Urinary bladder (tissue), 4 donors: ENCODE data around the gene NOD2. TPM values are rescaled to one million over a fixed set of nuclear protein-coding genes. Genes with fewer than 3 reads are reported as not detected.
A peak's percentile ranks its signal among the peaks of the same experiment; 100 is the strongest.

Source experiments
- DNase-seq: peaks from one replicate; pipeline ENCODE4 v3.0.0-alpha.2; 2015; ENCODE audit errors: extremely low spot score
- H3K27ac ChIP-seq: one replicate; pipeline ENCODE4 v1.5.1; 2013; ENCODE audit warnings: low read depth, mild to moderate bottlenecking, moderate library complexity
- H3K36me3 ChIP-seq: one replicate; pipeline ENCODE4 v1.6.1; 2013; ENCODE audit warnings: mild to moderate bottlenecking, moderate library complexity; ENCODE audit not compliant: insufficient read depth
- H3K4me1 ChIP-seq: one replicate; pipeline ENCODE4 v1.6.1; 2013; ENCODE audit warnings: mild to moderate bottlenecking, moderate library complexity; ENCODE audit not compliant: insufficient read depth
- H3K4me3 ChIP-seq: one replicate; pipeline ENCODE4 v1.5.1; 2013; ENCODE audit warnings: low read depth, low read length
- WGBS: extraction: QIAGEN DNeasy Blood & Tissue Kit; methylation state at CpG from one replicate; pipeline ENCODE4 v1.1.7; 2013; 5-methylcytosine and 5-hydroxymethylcytosine counted together
- polyA plus RNA-seq: library from polyadenylated mRNA; stranded (reverse); fragments of 200-250 nt; gene quantifications from one replicate; pipeline ENCODE4 v1.2.3, GENCODE V29; 2013
- total RNA-seq: library from RNA; depleted of rRNA; stranded (reverse); fragments of >200 nt; gene quantifications from one replicate; pipeline ENCODE4 v1.2.3, GENCODE V29; 2014
- donor health status: healthy with polysubstance abuse.
- donor health status: healthy.

Gene NOD2
- total and polyA plus RNA-seq, 2 donors, result 0.90 to 1.5 TPM

GRCh38 chr16:50664270-50664669 lies 29.1 kb upstream of the NOD2 start:
- H3K27ac ChIP-seq, result no peak overlapping the region
- H3K4me3 ChIP-seq, result no peak overlapping the region
- 94% methylated on average over 5 of the region's 5 CpGs for WGBS
- DNase-seq, result no peak
- no peaks in the 10 kb centered on the region for H3K4me1 ChIP-seq
- H3K36me3 ChIP-seq, result no peaks in the 10 kb centered on the region

GRCh38 chr16:50665128-50665878 lies 28.1 kb upstream of the NOD2 start:
- Histone ChIP-seq H3K4me1 (no peaks in the 10 kb centered on the region), H3K27ac (no peak overlapping the region), H3K4me3 (peak overlapping the region; percentile 33), H3K36me3 (no peaks in the 10 kb centered on the region)
- DNase-seq, result peak; percentile 51
- 15% methylated on average over 40 of the region's 40 CpGs for WGBS

DNA sequence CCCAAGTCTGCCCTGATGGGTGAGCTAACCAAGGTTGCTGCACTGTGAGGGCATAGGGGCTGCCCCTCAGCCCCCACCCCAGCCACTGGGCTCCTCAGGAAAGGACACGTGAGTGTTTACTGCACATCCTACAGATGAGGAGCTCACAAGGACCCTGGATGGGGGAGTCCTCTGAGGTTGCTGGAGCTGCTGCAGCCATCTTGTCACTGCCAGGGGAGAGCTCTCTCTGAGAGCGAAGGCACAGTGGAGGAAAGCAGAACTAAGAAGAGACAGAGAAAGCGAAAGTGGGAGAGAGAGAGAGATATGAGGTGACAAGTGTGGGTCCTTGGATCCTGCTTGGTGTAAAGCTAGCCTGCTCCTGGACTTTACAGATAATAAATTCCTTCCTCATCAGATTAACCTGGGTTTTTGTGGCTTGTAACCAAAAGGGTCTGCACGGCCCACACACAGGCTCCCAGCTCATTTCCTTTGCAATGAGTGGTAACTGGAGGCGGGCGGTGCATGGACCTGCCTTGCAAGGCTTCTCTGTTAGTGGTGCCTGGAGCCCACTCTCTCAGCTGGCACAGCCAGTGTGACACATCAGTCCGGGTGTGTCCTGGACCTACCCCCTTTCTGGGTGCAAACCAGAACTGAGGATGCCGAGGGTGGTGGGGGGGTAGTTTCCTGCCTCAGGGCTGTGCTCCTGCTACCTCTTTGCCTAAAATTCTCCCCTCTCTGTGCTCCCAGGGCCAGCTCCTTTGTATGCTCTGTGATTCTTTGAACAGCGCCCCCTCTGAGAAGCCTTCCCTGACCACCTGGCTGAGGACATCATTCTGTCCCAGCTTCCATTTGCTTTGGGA lies 26.5 kb upstream of the NOD2 start:
- WGBS, result 83% methylated on average over 9 of the region's 9 CpGs
- no peak for DNase-seq
- Histone ChIP-seq H3K4me3 (no peak overlapping the region), H3K4me1 (no peaks in the 10 kb centered on the region), H3K36me3 (no peaks in the 10 kb centered on the region), H3K27ac (no peak overlapping the region)

DNA sequence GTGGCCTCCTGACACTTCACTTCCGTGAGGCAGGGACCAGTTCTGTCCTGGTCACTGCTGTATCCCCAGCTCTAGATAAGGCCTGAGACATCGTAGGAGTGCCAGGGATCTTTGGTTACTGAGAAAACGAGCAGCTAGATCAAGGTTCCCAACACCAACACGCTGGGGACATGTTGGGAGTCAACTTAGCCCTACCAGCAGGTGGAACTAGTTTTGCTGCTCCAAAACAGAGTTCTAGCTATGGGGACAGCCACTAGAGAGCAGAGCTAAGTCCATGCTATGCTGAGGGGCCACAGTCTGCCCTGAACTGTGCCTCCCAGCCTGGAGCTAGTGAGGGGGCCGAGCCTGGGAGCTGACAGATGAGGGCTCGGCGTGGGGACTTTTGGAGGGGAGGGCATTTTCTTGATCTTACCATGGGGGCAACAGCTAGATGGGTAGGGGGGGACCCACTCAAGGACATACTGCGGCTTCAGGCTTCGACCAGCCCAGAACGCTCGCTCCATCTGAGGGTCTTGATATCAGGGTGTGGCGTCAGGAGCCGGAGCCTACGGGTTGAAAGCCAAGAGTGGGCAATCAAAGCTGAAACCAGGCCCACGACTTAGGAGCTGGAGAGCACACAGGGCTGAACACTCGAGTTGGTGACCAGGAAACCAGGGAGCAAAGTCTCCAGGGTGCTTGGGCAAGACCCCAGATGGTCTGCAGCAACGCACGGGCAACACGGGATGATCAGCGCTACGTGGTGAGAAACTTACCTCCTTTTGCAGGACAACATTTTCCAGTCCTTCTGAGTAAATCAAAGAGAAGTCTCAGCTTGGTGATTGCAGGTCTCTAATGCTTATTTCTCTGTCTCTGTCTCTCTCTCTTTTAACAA lies 25.7 kb upstream of the NOD2 start:
- 89% methylated on average over 21 of the region's 21 CpGs for WGBS
- no peak for DNase-seq
- Histone ChIP-seq H3K4me1 (no peaks in the 10 kb centered on the region), H3K27ac (no peak overlapping the region), H3K36me3 (no peaks in the 10 kb centered on the region), H3K4me3 (no peak overlapping the region)

GRCh38 chr16:50668368-50669008 lies 24.9 kb upstream of the NOD2 start:
- DNase-seq, result no peak
- H3K27ac ChIP-seq, result no peak overlapping the region
- H3K4me3 ChIP-seq, result no peak overlapping the region
- no peaks in the 10 kb centered on the region for H3K36me3 ChIP-seq
- 76% methylated on average over 5 of the region's 5 CpGs for WGBS
- no peaks in the 10 kb centered on the region for H3K4me1 ChIP-seq

GRCh38 chr16:50669741-50670140 lies 23.7 kb upstream of the NOD2 start:
- no peaks in the 10 kb centered on the region for H3K4me1 ChIP-seq
- no peak overlapping the region for H3K4me3 ChIP-seq
- no peak overlapping the region for H3K27ac ChIP-seq
- no peaks in the 10 kb centered on the region for H3K36me3 ChIP-seq
- no peak for DNase-seq
- WGBS, result 96% methylated on average over 4 of the region's 4 CpGs

DNA sequence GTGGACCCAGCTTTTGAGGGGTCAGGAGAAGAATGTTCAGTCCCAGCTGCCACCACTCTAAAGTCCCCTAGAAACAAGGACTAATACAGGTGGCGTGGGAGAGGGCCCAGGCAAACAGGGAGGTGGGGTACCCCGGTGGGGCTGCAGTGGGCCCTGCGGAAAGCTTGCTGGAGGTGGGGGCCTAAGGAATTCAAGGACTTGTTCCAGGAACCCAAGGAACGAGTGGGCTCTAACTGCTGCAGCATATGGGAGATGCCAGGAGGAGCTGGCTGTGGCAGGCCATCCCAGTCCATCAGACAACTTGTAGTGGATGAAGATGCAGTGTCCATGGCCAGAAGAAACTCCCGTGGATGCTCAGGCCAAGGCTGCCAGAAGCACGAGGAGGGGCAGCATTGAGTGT lies 22.9 kb upstream of the NOD2 start:
- Histone ChIP-seq H3K4me3 (no peak overlapping the region), H3K27ac (no peak overlapping the region), H3K36me3 (no peaks in the 10 kb centered on the region), H3K4me1 (no peaks in the 10 kb centered on the region)
- 90% methylated on average over 6 of the region's 6 CpGs for WGBS
- DNase-seq, result no peak

- 54% methylated on average over 2 of the region's 2 CpGs for WGBS
- DNase-seq, result no peak
- Histone ChIP-seq H3K4me1 (no peaks in the 10 kb centered on the region), H3K36me3 (no peaks in the 10 kb centered on the region), H3K4me3 (no peak overlapping the region), H3K27ac (no peak overlapping the region)
Measured at GRCh38 chr16:50671644-50672260, 21.7 kb upstream of the NOD2 start.

- WGBS, result 55% methylated on average over 70 of the region's 70 CpGs
- Histone ChIP-seq H3K27ac (no peak overlapping the region), H3K36me3 (no peaks in the 10 kb centered on the region), H3K4me1 (no peaks in the 10 kb centered on the region), H3K4me3 (no peak overlapping the region)
- DNase-seq, result no peak
Measured at GRCh38 chr16:50673496-50674275, 19.7 kb upstream of the NOD2 start.

GRCh38 chr16:50674831-50675230 lies 18.6 kb upstream of the NOD2 start:
- no peak overlapping the region for H3K27ac ChIP-seq
- H3K36me3 ChIP-seq, result no peaks in the 10 kb centered on the region
- WGBS, result 93% methylated on average over 4 of the region's 4 CpGs
- no peaks in the 10 kb centered on the region for H3K4me1 ChIP-seq
- no peak overlapping the region for H3K4me3 ChIP-seq
- DNase-seq, result no peak

DNA sequence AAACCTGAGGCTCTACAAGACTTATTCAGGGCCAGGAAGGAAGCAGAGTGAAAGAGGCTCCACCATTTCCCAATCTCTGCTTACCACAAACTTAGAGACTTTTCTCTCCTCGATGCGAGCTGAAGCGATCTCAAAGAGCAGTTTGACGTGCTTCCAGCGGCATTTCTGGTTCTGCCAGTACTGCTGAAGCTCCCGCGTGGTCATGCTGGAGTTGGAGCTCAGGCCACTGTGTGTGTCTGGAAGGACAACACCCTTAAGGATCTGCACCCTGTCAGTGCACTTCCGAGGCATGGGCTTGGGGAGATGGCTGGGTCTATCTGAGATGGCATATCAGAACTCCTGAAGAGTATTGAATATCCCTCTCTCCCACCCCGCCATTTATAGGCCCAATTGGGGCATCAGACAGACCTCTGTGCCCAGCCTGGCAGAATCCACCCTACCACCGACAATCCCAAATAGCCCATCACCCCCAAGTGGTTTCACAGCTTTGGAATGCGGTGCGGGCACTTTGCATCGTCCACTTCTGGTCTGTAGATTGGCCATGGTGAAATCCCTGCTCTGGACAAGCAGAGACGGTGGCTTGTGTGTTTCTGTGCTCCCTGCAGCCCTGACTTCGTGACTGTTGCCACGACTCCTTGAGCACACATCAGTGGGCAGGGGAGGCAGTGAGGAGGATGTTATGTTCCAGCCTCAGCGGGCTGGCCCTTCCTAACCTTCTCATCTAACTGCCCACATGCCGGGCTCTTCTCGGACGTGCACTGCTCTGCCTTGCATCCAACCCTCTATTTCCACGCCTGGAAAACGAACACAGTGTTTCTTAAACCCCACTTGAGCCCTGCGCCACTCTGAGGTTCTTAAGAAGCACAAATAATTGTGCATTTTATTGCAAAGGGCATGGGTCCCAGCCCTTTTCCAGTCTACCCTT lies 17.5 kb upstream of the NOD2 start:
- no peaks in the 10 kb centered on the region for H3K36me3 ChIP-seq
- no peak for DNase-seq
- no peak overlapping the region for H3K27ac ChIP-seq
- H3K4me3 ChIP-seq, result no peak overlapping the region
- WGBS, result 78% methylated on average over 23 of the region's 23 CpGs
- H3K4me1 ChIP-seq, result no peaks in the 10 kb centered on the region
